A673 (cell line): ENCODE data around the gene PMEPA1.

Source experiments
- CTCF ChIP-seq: fragments of 300-800, 200-600 bp; sonication (generic); conservative IDR thresholded peaks from 2 replicates; pipeline ENCODE4 v1.5.1; 2017; ENCODE audit warnings: low read depth, mild to moderate bottlenecking, antibody characterized with exemption, low read length, moderate library complexity, mixed read lengths
- EZH2 ChIP-seq: fragments of 200-600 bp; sonication (generic); IDR thresholded peaks from 2 replicates; pipeline ENCODE4 v1.6.1; 2017; ENCODE audit warnings: borderline replicate concordance, low read depth, mild to moderate bottlenecking, mixed read lengths, antibody characterized with exemption, low read length; ENCODE audit not compliant: poor library complexity, severe bottlenecking

GRCh38 chr20:57662456-57663240, 47.2 kb downstream of the PMEPA1 start:
- TF ChIP-seq CTCF (no peak), EZH2 (no peak)
